MM.1S (cell line): ENCODE results near the gene THTPA.
A peak's percentile ranks its signal among the peaks of the same experiment; 100 is the strongest.

ENCODE experiments used
- DNase-seq: peaks from one replicate; pipeline ENCODE4 v3.0.0-alpha.2; 2015
- H2AFZ ChIP-seq: fragments of 300-600 bp; sonication (generic); 2 replicates; pipeline ENCODE4 v1.6.0; 2016; ENCODE audit warnings: antibody characterized with exemption, low read length
- H3F3A ChIP-seq: fragments of 300-600 bp; sonication (generic); 2 replicates; pipeline ENCODE4 v1.6.1; 2016; ENCODE audit warnings: mild to moderate bottlenecking, antibody characterized with exemption, low read length, moderate library complexity, mixed read lengths; ENCODE audit not compliant: insufficient read depth
- H3K27ac ChIP-seq: fragments of 300-600 bp; sonication (generic); 2 replicates; pipeline ENCODE4 v1.5.1; 2016; ENCODE audit warnings: mild to moderate bottlenecking, low read length
- H3K27me3 ChIP-seq: fragments of 300-600 bp; sonication (generic); replicated peaks from 2 replicates; pipeline ENCODE4 v1.6.0; 2016; ENCODE audit warnings: low read length; ENCODE audit not compliant: insufficient read depth
- H3K36me3 ChIP-seq: fragments of 300-600 bp; sonication (generic); replicated peaks from 2 replicates; pipeline ENCODE4 v1.6.1; 2016; ENCODE audit warnings: mild to moderate bottlenecking, low read length, mixed read lengths; ENCODE audit not compliant: insufficient read depth
- H3K4me1 ChIP-seq: fragments of 300-600 bp; sonication (generic); 2 replicates; pipeline ENCODE4 v1.6.1; 2016; ENCODE audit warnings: low read length, mixed read lengths
- H3K4me2 ChIP-seq: fragments of 300-600 bp; sonication (generic); 2 replicates; pipeline ENCODE4 v1.6.0; 2016; ENCODE audit warnings: low read depth, low read length
- H3K4me3 ChIP-seq: fragments of 300-600 bp; sonication (generic); 2 replicates; pipeline ENCODE4 v1.5.1; 2016; ENCODE audit warnings: low read length, mixed read lengths
- H3K79me2 ChIP-seq: fragments of 300-600 bp; sonication (generic); 2 replicates; pipeline ENCODE4 v1.6.1; 2016; ENCODE audit warnings: mixed run types, low read length, mixed read lengths
- H3K9ac ChIP-seq: fragments of 300-600 bp; sonication (generic); 2 replicates; pipeline ENCODE4 v1.6.1; 2016; ENCODE audit warnings: low read length, mixed read lengths
- H3K9me2 ChIP-seq: fragments of 300-600 bp; sonication (generic); replicated peaks from 2 replicates; pipeline ENCODE4 v1.6.1; 2016; ENCODE audit warnings: mild to moderate bottlenecking, low read length, mixed read lengths; ENCODE audit not compliant: insufficient read depth
- H3K9me3 ChIP-seq: fragments of 300-600 bp; sonication (generic); replicated peaks from 2 replicates; pipeline ENCODE4 v1.6.1; 2016; ENCODE audit warnings: mild to moderate bottlenecking, low read length, mixed read lengths; ENCODE audit not compliant: insufficient read depth
- H4K20me1 ChIP-seq: fragments of 300-600 bp; sonication (generic); 2 replicates; pipeline ENCODE4 v1.6.1; 2016; ENCODE audit warnings: mild to moderate bottlenecking, low read length, moderate library complexity, mixed read lengths; ENCODE audit not compliant: insufficient read depth
- EZH2 ChIP-seq: fragments of 300-600 bp; sonication (generic); optimal IDR thresholded peaks from 2 replicates; pipeline ENCODE3; 2017; ENCODE audit warnings: low read depth, mild to moderate bottlenecking, antibody characterized with exemption, low read length, mixed read lengths
- EZH2phosphoT487 ChIP-seq: fragments of 300-600 bp; sonication (generic); IDR thresholded peaks from 2 replicates; pipeline ENCODE4 v1.6.1; 2018; ENCODE audit warnings: antibody characterized with exemption, low read length
- TF ChIP-seq, protein P1 (sequence below): fragments of 300-600 bp; sonication (generic); IDR thresholded peaks from 2 replicates; pipeline ENCODE4 v1.5.1; 2016; ENCODE audit warnings: antibody characterized with exemption, low read length, mixed read lengths

THTPA gene, protein sequence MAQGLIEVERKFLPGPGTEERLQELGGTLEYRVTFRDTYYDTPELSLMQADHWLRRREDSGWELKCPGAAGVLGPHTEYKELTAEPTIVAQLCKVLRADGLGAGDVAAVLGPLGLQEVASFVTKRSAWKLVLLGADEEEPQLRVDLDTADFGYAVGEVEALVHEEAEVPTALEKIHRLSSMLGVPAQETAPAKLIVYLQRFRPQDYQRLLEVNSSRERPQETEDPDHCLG

DNA sequence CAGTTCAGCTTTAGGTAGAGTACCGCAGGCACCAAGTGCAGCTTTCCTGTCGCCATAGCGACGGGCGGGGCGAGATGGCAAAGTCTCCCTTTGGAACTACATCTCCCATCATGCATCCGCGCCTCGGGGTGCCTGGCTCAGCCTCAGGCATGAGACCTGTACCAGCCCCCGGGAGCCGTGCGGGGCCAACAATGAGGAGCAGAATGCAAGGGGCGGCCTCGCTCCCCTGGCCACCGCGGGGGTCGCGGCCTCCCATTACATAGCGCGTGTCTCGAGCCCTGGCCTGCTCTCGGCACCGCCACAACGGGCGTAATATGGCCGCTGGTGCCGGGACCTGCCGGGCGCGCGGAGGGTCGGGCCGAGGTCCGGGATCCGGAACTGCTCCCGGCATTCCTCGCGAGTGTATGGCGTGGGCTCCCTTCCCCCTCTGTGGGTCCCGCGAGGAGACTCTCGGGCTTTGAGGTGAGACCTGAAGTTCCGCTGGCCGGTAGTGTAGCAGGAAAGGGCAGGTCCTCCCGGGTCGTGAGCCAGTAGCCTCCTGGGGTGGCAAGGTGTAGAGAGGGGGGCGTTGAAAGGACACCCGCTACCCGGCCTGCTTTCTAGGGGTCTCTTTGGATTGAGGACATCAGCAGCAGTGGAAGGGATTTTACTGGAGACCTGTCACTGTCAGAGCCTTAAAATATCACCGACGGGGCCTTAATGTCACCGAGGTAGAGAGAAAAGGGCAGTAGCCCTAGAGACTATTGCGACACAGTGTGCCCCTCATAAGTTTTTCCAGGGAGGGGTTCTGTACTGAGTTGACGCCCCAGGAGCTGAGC is at the start of gene THTPA:
TSS of gene THTPA (plus strand) at position 390 of the 818 bp plus-strand sequence. CDS start 487 bp downstream, outside the sequence.
- no peaks in the 10 kb centered on the region for H3K9me3 ChIP-seq
- H3K79me2 ChIP-seq: peaks cover 8% of the 10 kb centered on the region
- peak within 1 kb of the TSS; percentile 69 for H2AFZ ChIP-seq
- peak; percentile 83 for DNase-seq
- no peaks in the 10 kb centered on the region for H3F3A ChIP-seq
- peak within 1 kb of the TSS; percentile 66; the same call in 1 of the 2 replicates for H3K27ac ChIP-seq
- no peaks in the 10 kb centered on the region for H3K27me3 ChIP-seq
- H3K4me1 ChIP-seq: peaks cover 5% of the 10 kb centered on the region; the same call in 1 of the 2 replicates
- H3K9ac ChIP-seq: peak within 1 kb of the TSS; percentile 80
- H3K9me2 ChIP-seq: no peaks in the 10 kb centered on the region
- TF ChIP-seq EZH2phosphoT487 (no peak), EZH2 (no peak)
- TF ChIP-seq, protein P1, sequence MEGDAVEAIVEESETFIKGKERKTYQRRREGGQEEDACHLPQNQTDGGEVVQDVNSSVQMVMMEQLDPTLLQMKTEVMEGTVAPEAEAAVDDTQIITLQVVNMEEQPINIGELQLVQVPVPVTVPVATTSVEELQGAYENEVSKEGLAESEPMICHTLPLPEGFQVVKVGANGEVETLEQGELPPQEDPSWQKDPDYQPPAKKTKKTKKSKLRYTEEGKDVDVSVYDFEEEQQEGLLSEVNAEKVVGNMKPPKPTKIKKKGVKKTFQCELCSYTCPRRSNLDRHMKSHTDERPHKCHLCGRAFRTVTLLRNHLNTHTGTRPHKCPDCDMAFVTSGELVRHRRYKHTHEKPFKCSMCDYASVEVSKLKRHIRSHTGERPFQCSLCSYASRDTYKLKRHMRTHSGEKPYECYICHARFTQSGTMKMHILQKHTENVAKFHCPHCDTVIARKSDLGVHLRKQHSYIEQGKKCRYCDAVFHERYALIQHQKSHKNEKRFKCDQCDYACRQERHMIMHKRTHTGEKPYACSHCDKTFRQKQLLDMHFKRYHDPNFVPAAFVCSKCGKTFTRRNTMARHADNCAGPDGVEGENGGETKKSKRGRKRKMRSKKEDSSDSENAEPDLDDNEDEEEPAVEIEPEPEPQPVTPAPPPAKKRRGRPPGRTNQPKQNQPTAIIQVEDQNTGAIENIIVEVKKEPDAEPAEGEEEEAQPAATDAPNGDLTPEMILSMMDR: no peak
- H3K36me3 ChIP-seq: no peaks in the 10 kb centered on the region
- H3K4me3 ChIP-seq: peak within 1 kb of the TSS; percentile 88
- no peaks in the 10 kb centered on the region for H4K20me1 ChIP-seq
- peak within 1 kb of the TSS; percentile 83 for H3K4me2 ChIP-seq

DNA sequence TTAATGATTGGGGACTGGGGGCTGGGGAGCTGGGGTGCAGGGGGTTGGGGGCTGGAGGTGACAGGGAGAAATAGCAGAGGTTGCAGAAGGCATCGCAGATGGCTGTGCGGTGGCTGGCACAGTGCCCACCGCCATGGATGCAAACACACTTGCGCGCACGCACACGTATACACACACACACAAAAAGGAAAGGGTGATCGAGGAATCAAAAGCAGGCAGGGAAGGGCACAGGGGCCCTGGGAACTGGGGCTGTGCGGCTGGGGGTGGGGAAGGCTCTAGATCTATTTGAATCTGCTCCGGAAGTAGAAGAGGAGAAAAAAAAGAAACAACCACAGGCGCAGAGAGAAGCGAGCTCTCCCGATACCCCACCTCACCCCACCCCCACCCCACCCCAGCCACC is 43.9 kb upstream of the THTPA start:
- Histone ChIP-seq H3K9ac (no peak overlapping the region), H2AFZ (no peak overlapping the region), H3K36me3 (no peaks in the 10 kb centered on the region), H3K4me1 (no peaks in the 10 kb centered on the region), H3F3A (no peaks in the 10 kb centered on the region), H3K27me3 (no peaks in the 10 kb centered on the region), H3K9me2 (no peaks in the 10 kb centered on the region), H3K79me2 (no peaks in the 10 kb centered on the region), H3K9me3 (no peaks in the 10 kb centered on the region), H3K27ac (no peak overlapping the region), H4K20me1 (no peaks in the 10 kb centered on the region), H3K4me3 (no peak overlapping the region), H3K4me2 (no peak overlapping the region)
- DNase-seq: no peak
- TF ChIP-seq, protein P1: no peak
- TF ChIP-seq EZH2 (no peak), EZH2phosphoT487 (no peak)

DNA sequence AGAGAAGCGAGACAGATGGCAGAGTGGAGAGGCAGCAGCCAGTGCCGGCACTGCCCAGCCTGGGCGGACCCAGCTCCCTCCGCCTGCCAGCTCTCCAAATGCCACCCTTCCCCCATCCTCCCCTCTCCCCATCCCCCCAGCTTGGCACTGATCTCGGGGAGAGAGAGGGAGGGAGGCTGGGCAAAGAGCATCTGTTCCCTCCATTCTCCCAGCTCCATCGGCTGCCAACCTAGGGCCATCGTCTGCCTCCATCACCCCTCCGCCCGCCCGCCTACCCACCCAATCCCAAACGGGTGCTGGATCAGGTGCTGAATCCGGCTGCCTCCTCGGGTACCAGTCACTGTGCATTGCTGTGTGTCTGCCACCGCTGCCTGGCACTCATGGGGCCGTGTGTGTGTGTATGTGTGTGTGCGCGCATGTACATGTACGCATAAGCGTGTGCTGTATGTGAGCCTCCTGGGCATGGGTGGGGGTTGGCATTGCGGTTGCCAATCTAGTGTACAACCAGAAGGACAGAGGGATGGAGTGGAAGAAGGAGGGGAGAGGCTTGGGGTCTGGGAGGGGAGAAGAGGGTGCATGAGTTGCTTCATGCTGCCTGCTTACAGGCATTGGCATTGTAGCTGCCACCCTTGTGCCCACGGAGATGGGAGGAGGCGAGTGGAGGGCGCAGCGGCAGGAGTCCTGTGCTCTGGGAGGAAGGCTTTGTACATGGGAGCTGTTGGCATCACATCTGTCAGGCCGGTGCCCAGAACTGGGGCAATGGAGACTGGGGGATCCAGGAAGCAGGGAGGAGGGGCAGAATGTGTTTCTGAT is 42.9 kb upstream of the THTPA start:
- no peak overlapping the region for H3K4me3 ChIP-seq
- no peaks in the 10 kb centered on the region for H3K36me3 ChIP-seq
- DNase-seq: no peak
- no peak overlapping the region for H3K4me2 ChIP-seq
- H3K27me3 ChIP-seq: no peaks in the 10 kb centered on the region
- H3K9me3 ChIP-seq: no peaks in the 10 kb centered on the region
- no peak overlapping the region for H2AFZ ChIP-seq
- no peaks in the 10 kb centered on the region for H3K4me1 ChIP-seq
- H3K9ac ChIP-seq: no peak overlapping the region
- no peaks in the 10 kb centered on the region for H3F3A ChIP-seq
- H3K79me2 ChIP-seq: no peaks in the 10 kb centered on the region
- TF ChIP-seq, protein P1: no peak
- TF ChIP-seq EZH2phosphoT487 (no peak), EZH2 (no peak)
- H4K20me1 ChIP-seq: no peaks in the 10 kb centered on the region
- H3K27ac ChIP-seq: no peak overlapping the region
- H3K9me2 ChIP-seq: no peaks in the 10 kb centered on the region
